Measurements from ENCODE around the gene PXYLP1. TPM values are rescaled to one million over a fixed set of nuclear protein-coding genes. Genes with fewer than 3 reads are reported as not detected.

PXYLP1 gene
- total RNA-seq, 1 donor from 2014 or later = 6.1 TPM

- Histone ChIP-seq H3K4me2 (ENCODE audit: low read length) (no peak overlapping the region), H3K9ac (ENCODE audit: low read length) (no peak overlapping the region), H3K9me3 (ENCODE audit: insufficient read depth, low read depth, low read length) (no peaks in the 10 kb centered on the region), H3K36me3 (ENCODE audit: insufficient read depth, low read length) (no peaks in the 10 kb centered on the region), H3K4me1 (ENCODE audit: insufficient read depth, low read length) (peaks cover 18% of the 10 kb centered on the region), H3K4me3 (ENCODE audit: insufficient read depth, low read depth, low read length) (no peak overlapping the region), H3K27ac (ENCODE audit: low read depth, low read length) (no peak overlapping the region), H2AFZ (ENCODE audit: low read depth, low read length) (no peak overlapping the region), H3K79me2 (ENCODE audit: insufficient read depth, low read length) (no peaks in the 10 kb centered on the region), H4K20me1 (ENCODE audit: insufficient read depth, low read length) (no peaks in the 10 kb centered on the region), H3K27me3 (ENCODE audit: insufficient read depth, low read length) (no peaks in the 10 kb centered on the region)
- DNase-seq (ENCODE audit: low read depth) = no peak
- no peak overlapping the region for H3K4me3 Mint-ChIP-seq (ENCODE audit: unreplicated experiment)
- H3K4me1 Mint-ChIP-seq (ENCODE audit: low read depth, unreplicated experiment) = peaks cover 18% of the 10 kb centered on the region
- no peaks in the 10 kb centered on the region for H3K9me3 Mint-ChIP-seq (ENCODE audit: unreplicated experiment)
- TF ChIP-seq CTCF (IDR thresholded peaks at IDR 0.05; ENCODE audit: insufficient read depth, low read depth, low read length) = no peak
- TF ChIP-seq EZH2 (IDR thresholded peaks at IDR 0.05; ENCODE audit: insufficient read depth, low read length) = no peak
- no peak for FAIRE-seq
- H3K36me3 Mint-ChIP-seq (ENCODE audit: low read depth, unreplicated experiment) = peaks cover 10% of the 10 kb centered on the region
- no peak overlapping the region for H3K27ac Mint-ChIP-seq (ENCODE audit: unreplicated experiment)
- H3K27me3 Mint-ChIP-seq (ENCODE audit: low read depth, unreplicated experiment) = peaks cover 7% of the 10 kb centered on the region
Observed at GRCh38 chr3:141276398-141276797, 44.8 kb downstream of the PXYLP1 start.

GRCh38 chr3:141277451-141277850, 45.8 kb downstream of the PXYLP1 start:
- DNase-seq (ENCODE audit: low read depth) (no peak), FAIRE-seq (no peak)
- Mint-ChIP-seq H3K4me3 (ENCODE audit: unreplicated experiment) (no peak overlapping the region), H3K4me1 (ENCODE audit: low read depth, unreplicated experiment) (peaks cover 18% of the 10 kb centered on the region), H3K36me3 (ENCODE audit: low read depth, unreplicated experiment) (peaks cover 10% of the 10 kb centered on the region), H3K9me3 (ENCODE audit: unreplicated experiment) (no peaks in the 10 kb centered on the region), H3K27me3 (ENCODE audit: low read depth, unreplicated experiment) (peaks cover 10% of the 10 kb centered on the region), H3K27ac (ENCODE audit: unreplicated experiment) (no peak overlapping the region)
- Histone ChIP-seq H4K20me1 (ENCODE audit: insufficient read depth, low read length) (no peaks in the 10 kb centered on the region), H3K27ac (ENCODE audit: low read depth, low read length) (no peak overlapping the region), H3K36me3 (ENCODE audit: insufficient read depth, low read length) (no peaks in the 10 kb centered on the region), H3K4me2 (ENCODE audit: low read length) (no peak overlapping the region), H3K4me3 (ENCODE audit: insufficient read depth, low read depth, low read length) (no peak overlapping the region), H3K9me3 (ENCODE audit: insufficient read depth, low read depth, low read length) (no peaks in the 10 kb centered on the region), H3K27me3 (ENCODE audit: insufficient read depth, low read length) (no peaks in the 10 kb centered on the region), H2AFZ (ENCODE audit: low read depth, low read length) (no peak overlapping the region), H3K79me2 (ENCODE audit: insufficient read depth, low read length) (no peaks in the 10 kb centered on the region), H3K4me1 (ENCODE audit: insufficient read depth, low read length) (peaks cover 18% of the 10 kb centered on the region), H3K9ac (ENCODE audit: low read length) (no peak overlapping the region)
- TF ChIP-seq CTCF (IDR thresholded peaks at IDR 0.05; ENCODE audit: insufficient read depth, low read depth, low read length) = no peak
- no peak for TF ChIP-seq EZH2 (IDR thresholded peaks at IDR 0.05; ENCODE audit: insufficient read depth, low read length)

DNA sequence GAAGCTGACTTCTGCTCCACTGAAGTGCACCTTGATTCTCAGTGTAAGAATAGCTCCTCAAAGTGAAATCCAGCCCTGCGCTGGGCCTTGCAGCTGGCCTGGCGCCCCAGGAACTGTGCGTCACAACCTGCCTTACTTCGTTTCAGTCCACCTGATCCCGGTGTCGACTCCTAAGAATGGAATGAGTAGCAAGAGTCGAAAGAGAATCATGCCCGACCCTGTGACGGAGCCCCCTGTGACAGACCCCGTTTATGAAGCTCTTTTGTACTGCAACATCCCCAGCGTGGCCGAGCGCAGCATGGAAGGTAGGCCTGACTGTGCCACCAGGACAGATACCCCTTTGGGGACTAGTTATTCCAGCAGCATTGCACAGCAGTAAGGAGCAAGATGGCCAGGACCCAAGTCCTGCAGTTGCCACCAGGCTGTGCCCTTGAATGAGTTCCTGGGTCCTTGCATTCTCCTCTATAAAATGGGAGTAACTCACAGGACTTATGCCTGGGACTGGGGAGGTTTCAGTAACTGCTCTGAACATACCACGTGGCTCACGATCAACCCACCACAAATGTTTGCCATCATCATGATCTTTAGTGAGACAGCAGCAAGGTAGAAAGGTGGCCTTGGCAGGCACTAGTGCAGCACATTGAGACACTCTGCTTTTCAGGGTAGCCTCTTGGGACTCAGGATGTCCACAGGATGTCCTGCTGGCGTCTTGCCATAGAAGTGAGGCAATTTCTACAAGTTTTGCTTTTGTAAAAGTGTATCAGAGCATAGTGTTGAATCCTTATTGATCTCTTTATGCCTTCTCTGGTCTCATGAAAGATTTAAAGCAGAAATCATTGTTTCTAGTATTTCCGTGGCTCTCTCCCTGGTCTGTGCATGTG, 46.8 kb downstream of the PXYLP1 start:
- Histone ChIP-seq H3K9ac (ENCODE audit: low read length) (no peak overlapping the region), H3K4me2 (ENCODE audit: low read length) (no peak overlapping the region), H3K27ac (ENCODE audit: low read depth, low read length) (no peak overlapping the region), H4K20me1 (ENCODE audit: insufficient read depth, low read length) (no peaks in the 10 kb centered on the region), H3K9me3 (ENCODE audit: insufficient read depth, low read depth, low read length) (no peaks in the 10 kb centered on the region), H3K27me3 (ENCODE audit: insufficient read depth, low read length) (no peaks in the 10 kb centered on the region), H3K36me3 (ENCODE audit: insufficient read depth, low read length) (no peaks in the 10 kb centered on the region), H3K79me2 (ENCODE audit: insufficient read depth, low read length) (no peaks in the 10 kb centered on the region), H3K4me3 (ENCODE audit: insufficient read depth, low read depth, low read length) (no peak overlapping the region), H3K4me1 (ENCODE audit: insufficient read depth, low read length) (peaks cover 18% of the 10 kb centered on the region), H2AFZ (ENCODE audit: low read depth, low read length) (no peak overlapping the region)
- no peak for DNase-seq (ENCODE audit: low read depth)
- H3K4me1 Mint-ChIP-seq (ENCODE audit: low read depth, unreplicated experiment) = peaks cover 18% of the 10 kb centered on the region
- H3K36me3 Mint-ChIP-seq (ENCODE audit: low read depth, unreplicated experiment) = peaks cover 10% of the 10 kb centered on the region
- no peaks in the 10 kb centered on the region for H3K9me3 Mint-ChIP-seq (ENCODE audit: unreplicated experiment)
- peaks cover 10% of the 10 kb centered on the region for H3K27me3 Mint-ChIP-seq (ENCODE audit: low read depth, unreplicated experiment)
- H3K27ac Mint-ChIP-seq (ENCODE audit: unreplicated experiment) = no peak overlapping the region
- no peak for FAIRE-seq
- H3K4me3 Mint-ChIP-seq (ENCODE audit: unreplicated experiment) = no peak overlapping the region
- TF ChIP-seq EZH2 (IDR thresholded peaks at IDR 0.05; ENCODE audit: insufficient read depth, low read length) = no peak
- TF ChIP-seq CTCF (IDR thresholded peaks at IDR 0.05; ENCODE audit: insufficient read depth, low read depth, low read length) = no peak

Measured in astrocyte (in vitro differentiated cells and primary cell).